ENCODE results near the gene STIM2. TPM values are rescaled to one million over a fixed set of nuclear protein-coding genes. Genes with fewer than 3 reads are reported as not detected.
"Not testable (repeated sequence)": the region's sequence is repeated elsewhere in the genome, so short reads cannot be mapped to it uniquely, and the experiment has no call there.

Gene STIM2
- total RNA-seq, 4 donors from 2014 or later: 3.4 to 13.4 (median 8.2) TPM

- no peaks in the 10 kb centered on the region for H3K9me3 ChIP-seq
- no peaks in the 10 kb centered on the region for H3K27me3 ChIP-seq
- H3K27ac ChIP-seq: no peak overlapping the region
- intact Hi-C loops (cut with DNase I): no loop called here
- TF ChIP-seq CTCF (IDR thresholded peaks at IDR 0.05) (no peak), POLR2A (IDR thresholded peaks at IDR 0.05) (no peak)
- H3K4me1 ChIP-seq: no peaks in the 10 kb centered on the region
- 77 to 81% methylated on average over 2 of the region's 2 CpGs for WGBS, 2 donors
- H3K4me3 ChIP-seq: no peak overlapping the region
- no peaks in the 10 kb centered on the region for H3K36me3 ChIP-seq
- no peak for DNase-seq
These were observed 32.9 kb downstream of the STIM2 start for GRCh38 chr4:26893491-26893890.

- H3K4me3 ChIP-seq; H3K36me3 ChIP-seq; DNase-seq; H3K4me1 ChIP-seq; H3K27me3 ChIP-seq; intact Hi-C loops (cut with DNase I); H3K27ac ChIP-seq; H3K9me3 ChIP-seq: not testable (repeated sequence)
- WGBS, 2 donors: 56 to 73% methylated on average over 7 of the region's 7 CpGs
These were observed 34.2 kb downstream of the STIM2 start for GRCh38 chr4:26894881-26895280.

- intact Hi-C loops (cut with DNase I): no loop called here
- Histone ChIP-seq H3K27me3 (no peaks in the 10 kb centered on the region), H3K36me3 (no peaks in the 10 kb centered on the region), H3K27ac (no peak overlapping the region), H3K9me3 (no peaks in the 10 kb centered on the region), H3K4me1 (peaks cover 0 to 3% (median 0%) of the 10 kb centered on the region in 3 donors), H3K4me3 (no peak overlapping the region)
- DNase-seq: no peak
- TF ChIP-seq POLR2A (IDR thresholded peaks at IDR 0.05) (no peak), CTCF (IDR thresholded peaks at IDR 0.05) (no peak)
- WGBS, 2 donors: 61 to 74% methylated on average over 2 of the region's 2 CpGs
These were observed 36.0 kb downstream of the STIM2 start for GRCh38 chr4:26896636-26897035.

DNA sequence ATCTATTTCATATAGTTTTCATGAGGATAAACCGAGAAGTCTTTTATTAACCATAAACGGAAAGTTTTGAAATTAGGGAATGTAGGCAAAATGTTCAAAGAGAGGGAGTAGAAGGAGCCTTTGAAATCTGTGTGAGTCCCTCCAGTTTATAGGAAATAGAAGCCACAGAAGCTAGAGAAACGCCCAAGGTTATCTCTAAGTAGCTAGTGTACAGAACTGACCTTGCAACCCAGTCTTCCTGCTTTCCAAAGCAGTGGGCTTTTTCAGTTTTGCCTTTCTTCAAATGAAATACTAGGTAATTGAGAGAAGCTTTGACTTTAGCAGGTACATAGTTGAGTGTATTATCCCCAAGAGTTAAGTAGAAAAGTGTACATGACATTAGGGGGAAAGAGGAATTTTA lies 39.4 kb downstream of the STIM2 start:
- intact Hi-C loops (cut with DNase I): no loop called here
- Histone ChIP-seq H3K27ac (no peak overlapping the region), H3K4me3 (no peak overlapping the region), H3K9me3 (no peaks in the 10 kb centered on the region), H3K27me3 (no peaks in the 10 kb centered on the region), H3K36me3 (no peaks in the 10 kb centered on the region), H3K4me1 (peaks cover 0 to 6% (median 3%) of the 10 kb centered on the region in 3 donors)
- TF ChIP-seq CTCF (IDR thresholded peaks at IDR 0.05): no peak
- no peak for TF ChIP-seq POLR2A (IDR thresholded peaks at IDR 0.05)
- WGBS, 2 donors: 79 to 83% methylated on average over 3 of the region's 3 CpGs
- DNase-seq: no peak

DNA sequence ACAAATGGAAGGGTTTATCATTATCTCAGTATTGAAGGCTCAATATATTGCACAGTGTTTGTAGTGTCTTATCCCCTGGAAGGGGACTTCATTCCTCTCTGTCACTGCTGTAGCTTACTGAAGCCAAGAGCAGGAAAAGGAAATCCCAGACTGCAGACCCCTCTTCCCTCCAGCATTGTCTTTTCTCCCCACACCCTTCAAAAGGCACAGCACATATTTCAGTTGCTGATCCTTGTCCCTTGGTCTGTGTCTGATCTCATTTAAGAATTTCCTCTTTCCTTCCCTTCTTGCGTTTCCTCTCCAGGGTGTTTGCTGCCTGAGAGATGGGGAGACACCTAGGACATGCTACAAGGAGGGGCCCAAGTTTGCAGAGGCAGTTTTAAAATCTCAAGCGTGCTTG lies 40.1 kb downstream of the STIM2 start:
- intact Hi-C loops (cut with DNase I): no loop called here
- TF ChIP-seq CTCF (IDR thresholded peaks at IDR 0.05) (no peak), POLR2A (IDR thresholded peaks at IDR 0.05) (no peak)
- whole genome bisulfite sequencing, 2 donors: 78 to 94% methylated on average over 2 of the region's 2 CpGs

DNA sequence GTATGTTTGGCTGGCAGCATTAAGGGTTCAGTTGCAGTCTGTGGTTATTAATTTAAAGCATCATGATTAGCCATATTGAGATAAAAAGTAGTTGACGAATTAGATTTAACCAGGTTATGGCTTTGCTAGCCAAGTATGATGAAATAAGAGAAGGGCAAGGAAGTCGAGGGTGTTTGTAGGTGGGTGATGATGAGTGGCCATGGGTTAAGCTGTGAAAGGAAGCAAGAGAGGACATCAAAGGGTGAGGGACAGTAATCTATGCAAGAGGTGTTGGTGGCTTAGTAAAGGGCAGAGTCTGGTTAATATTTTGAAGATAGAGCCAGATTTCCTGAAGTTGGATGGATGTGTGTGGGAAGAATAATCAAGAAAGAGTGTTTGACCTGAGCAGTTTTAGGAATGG lies 44.5 kb downstream of the STIM2 start:
- WGBS, 2 donors: 63 to 69% methylated on average over 2 of the region's 2 CpGs
- intact Hi-C loops (cut with DNase I): no loop called here
- DNase-seq: no peak
- Histone ChIP-seq H3K36me3 (no peaks in the 10 kb centered on the region), H3K9me3 (no peaks in the 10 kb centered on the region), H3K27me3 (no peaks in the 10 kb centered on the region), H3K4me1 (peaks cover 0 to 18% (median 0%) of the 10 kb centered on the region in 3 donors), H3K27ac (no peak overlapping the region), H3K4me3 (no peak overlapping the region)
- TF ChIP-seq CTCF (IDR thresholded peaks at IDR 0.05) (no peak), POLR2A (IDR thresholded peaks at IDR 0.05) (no peak)

More for the DNA sequence above, 40.1 kb downstream of the STIM2 start:
- DNase-seq: no peak
- Histone ChIP-seq H3K36me3 (no peaks in the 10 kb centered on the region), H3K9me3 (no peaks in the 10 kb centered on the region), H3K4me1 (peaks cover 0 to 6% (median 3%) of the 10 kb centered on the region in 3 donors), H3K27ac (no peak overlapping the region), H3K27me3 (no peaks in the 10 kb centered on the region), H3K4me3 (no peak overlapping the region)

Measured in esophagus squamous epithelium (tissue), 5 donors.